Fibroblast of peridontal ligament (primary cell): ENCODE measurements around the gene MPO.
A peak's percentile ranks its signal among the peaks of the same experiment; 100 is the strongest.

Experiments used
- DNase-seq: peaks from one replicate; pipeline ENCODE4 v3.0.0-alpha.2; 2010; ENCODE audit errors: extremely low read depth

MPO gene

GRCh38 chr17:58279016-58279711, 1.6 kb downstream of the MPO start:
- no peak for DNase-seq

- no peak for DNase-seq
These were observed 2.1 kb downstream of the MPO start for GRCh38 chr17:58278661-58279015.

GRCh38 chr17:58277802-58278595, 2.7 kb downstream of the MPO start:
- no peak for DNase-seq

GRCh38 chr17:58277107-58277801, 3.5 kb downstream of the MPO start:
- DNase-seq = peak; percentile 4

- no peak for DNase-seq
These were observed 4.3 kb downstream of the MPO start for GRCh38 chr17:58276423-58276822.

GRCh38 chr17:58275417-58275816, 5.3 kb downstream of the MPO start:
- no peak for DNase-seq

- DNase-seq = no peak
These were observed 7.2 kb downstream of the MPO start for GRCh38 chr17:58273453-58274104.

GRCh38 chr17:58272367-58273280, 8.1 kb downstream of the MPO start:
- no peak for DNase-seq

- DNase-seq = no peak
These were observed 9.4 kb downstream of the MPO start for GRCh38 chr17:58271216-58271931.

GRCh38 chr17:58270476-58271215, 10.1 kb downstream of the MPO start:
- no peak for DNase-seq

- no peak for DNase-seq
These were observed 11.0 kb downstream of the MPO start for GRCh38 chr17:58269557-58270291.

GRCh38 chr17:58268774-58269556, 11.8 kb downstream of the MPO start:
- no peak for DNase-seq

GRCh38 chr17:58268326-58268725, 12.4 kb downstream of the MPO start:
- DNase-seq = no peak

- DNase-seq = no peak
These were observed 13.1 kb downstream of the MPO start for GRCh38 chr17:58267347-58268324.

GRCh38 chr17:58265902-58266875, 14.5 kb downstream of the MPO start:
- DNase-seq = no peak

- no peak for DNase-seq
These were observed 15.5 kb downstream of the MPO start for GRCh38 chr17:58265271-58265670.
